ENCODE results near the gene CYP2F1.

The CYP2F1 gene

DNA sequence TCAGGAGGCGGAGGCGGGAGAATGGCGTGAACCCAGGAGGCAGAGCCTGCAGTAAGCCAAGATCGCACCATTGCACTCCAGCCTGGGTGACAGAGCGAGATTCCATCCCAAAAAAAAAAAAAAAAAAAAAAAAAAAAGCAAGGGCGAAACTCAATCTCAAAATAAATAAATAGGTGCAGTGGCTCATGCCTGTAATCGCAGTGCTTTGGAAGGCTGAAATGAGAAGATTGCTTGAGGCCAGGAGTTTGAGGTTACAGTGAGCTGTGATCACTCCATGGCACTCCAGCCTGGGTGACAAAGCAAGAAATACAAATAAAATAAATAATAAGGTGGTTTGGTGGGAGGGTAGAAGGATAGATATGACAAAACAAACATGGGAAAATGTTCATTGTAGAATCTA is 39.8 kb downstream of the CYP2F1 start:
- Histone ChIP-seq H3K36me3 (ENCODE audit: control insufficient read depth, insufficient read depth, low read length) (no peaks in the 10 kb centered on the region), H3K27me3 (ENCODE audit: control insufficient read depth, insufficient read depth, low read length) (no peaks in the 10 kb centered on the region), H3K9ac (ENCODE audit: low read depth, low read length) (no peak overlapping the region), H3K9me3 (ENCODE audit: control insufficient read depth, insufficient read depth, low read length) (peaks cover 9% of the 10 kb centered on the region; the same call in 1 of the 2 replicates), H3K27ac (ENCODE audit: low read depth, low read length) (no peak overlapping the region), H3K4me1 (ENCODE audit: control insufficient read depth, insufficient read depth, low read length) (no peaks in the 10 kb centered on the region), H3K4me3 (ENCODE audit: low read depth, low read length) (no peak overlapping the region)

DNA sequence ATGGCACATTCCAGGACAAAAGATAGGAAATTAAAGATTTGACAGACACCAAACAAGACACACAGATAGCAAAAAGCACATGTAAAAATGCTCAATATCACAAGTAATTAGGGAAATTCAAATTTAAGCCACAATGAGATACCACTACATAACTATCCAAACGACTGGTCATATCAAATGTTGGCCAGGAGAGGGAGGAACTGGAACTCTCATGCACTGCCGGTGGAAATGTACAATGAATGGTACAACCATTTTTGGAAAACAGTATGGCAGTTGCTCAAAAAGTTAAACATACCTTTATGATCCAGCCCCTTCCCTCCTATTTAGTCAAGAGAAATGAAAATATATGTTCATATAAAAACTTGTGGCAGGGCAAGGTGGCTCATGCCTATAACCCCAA is 42.0 kb downstream of the CYP2F1 start:
- Histone ChIP-seq H3K9me3 (ENCODE audit: control insufficient read depth, insufficient read depth, low read length) (peaks cover 9% of the 10 kb centered on the region; the same call in 1 of the 2 replicates), H3K27ac (ENCODE audit: low read depth, low read length) (no peak overlapping the region), H3K36me3 (ENCODE audit: control insufficient read depth, insufficient read depth, low read length) (no peaks in the 10 kb centered on the region), H3K4me1 (ENCODE audit: control insufficient read depth, insufficient read depth, low read length) (no peaks in the 10 kb centered on the region), H3K27me3 (ENCODE audit: control insufficient read depth, insufficient read depth, low read length) (no peaks in the 10 kb centered on the region), H3K4me3 (ENCODE audit: low read depth, low read length) (no peak overlapping the region), H3K9ac (ENCODE audit: low read depth, low read length) (no peak overlapping the region)

DNA sequence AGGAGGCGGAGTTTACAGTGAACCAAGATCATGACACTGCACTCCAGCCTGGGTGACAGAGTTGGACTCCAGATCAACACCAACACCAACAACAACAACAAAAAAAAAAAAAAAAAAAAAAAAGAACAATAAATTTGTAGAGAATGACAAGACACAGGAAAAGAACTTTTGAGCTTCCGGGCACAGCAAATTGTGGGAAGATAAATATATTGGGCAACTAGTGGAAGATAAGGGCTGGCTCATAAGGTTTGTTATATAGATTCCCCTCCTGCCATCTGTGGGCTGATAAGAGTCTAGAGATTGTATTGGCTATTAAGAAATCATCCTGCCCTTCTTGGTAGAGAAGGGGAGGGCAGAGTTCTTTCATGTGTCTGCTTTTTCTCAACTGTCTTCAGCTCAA is 45.6 kb downstream of the CYP2F1 start:
- no peak overlapping the region for H3K4me3 ChIP-seq (ENCODE audit: low read depth, low read length)
- no peaks in the 10 kb centered on the region for H3K4me1 ChIP-seq (ENCODE audit: control insufficient read depth, insufficient read depth, low read length)
- H3K27me3 ChIP-seq (ENCODE audit: control insufficient read depth, insufficient read depth, low read length) = no peaks in the 10 kb centered on the region
- H3K9me3 ChIP-seq (ENCODE audit: control insufficient read depth, insufficient read depth, low read length) = peaks cover 9% of the 10 kb centered on the region; the same call in 1 of the 2 replicates
- no peaks in the 10 kb centered on the region for H3K36me3 ChIP-seq (ENCODE audit: control insufficient read depth, insufficient read depth, low read length)
- H3K27ac ChIP-seq (ENCODE audit: low read depth, low read length) = no peak overlapping the region
- no peak overlapping the region for H3K9ac ChIP-seq (ENCODE audit: low read depth, low read length)

DNA sequence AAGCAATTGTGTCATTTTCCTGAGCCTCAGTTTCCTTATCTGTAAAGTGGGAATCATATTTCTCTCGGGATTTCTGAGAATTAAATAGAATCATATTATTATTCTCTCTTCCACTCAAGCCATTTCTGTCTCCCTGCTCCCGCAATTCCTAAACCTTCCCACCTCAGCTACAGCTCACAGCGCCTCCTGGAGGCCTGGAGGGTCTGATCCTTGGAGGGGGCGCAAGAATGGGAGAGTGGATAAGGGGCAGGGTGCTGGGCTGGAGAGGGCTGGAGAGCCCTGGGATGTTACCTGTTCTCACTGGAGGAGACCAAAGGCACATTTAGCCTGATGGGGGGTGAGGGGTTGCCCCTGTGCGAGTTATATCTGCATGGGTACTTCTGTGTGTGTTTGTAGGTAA is 47.7 kb downstream of the CYP2F1 start:
- Histone ChIP-seq H3K4me1 (ENCODE audit: control insufficient read depth, insufficient read depth, low read length) (no peaks in the 10 kb centered on the region), H3K9ac (ENCODE audit: low read depth, low read length) (no peak overlapping the region), H3K27ac (ENCODE audit: low read depth, low read length) (no peak overlapping the region), H3K9me3 (ENCODE audit: control insufficient read depth, insufficient read depth, low read length) (peaks cover 3% of the 10 kb centered on the region; the same call in 1 of the 2 replicates), H3K36me3 (ENCODE audit: control insufficient read depth, insufficient read depth, low read length) (no peaks in the 10 kb centered on the region), H3K4me3 (ENCODE audit: low read depth, low read length) (no peak overlapping the region), H3K27me3 (ENCODE audit: control insufficient read depth, insufficient read depth, low read length) (no peaks in the 10 kb centered on the region)

DNA sequence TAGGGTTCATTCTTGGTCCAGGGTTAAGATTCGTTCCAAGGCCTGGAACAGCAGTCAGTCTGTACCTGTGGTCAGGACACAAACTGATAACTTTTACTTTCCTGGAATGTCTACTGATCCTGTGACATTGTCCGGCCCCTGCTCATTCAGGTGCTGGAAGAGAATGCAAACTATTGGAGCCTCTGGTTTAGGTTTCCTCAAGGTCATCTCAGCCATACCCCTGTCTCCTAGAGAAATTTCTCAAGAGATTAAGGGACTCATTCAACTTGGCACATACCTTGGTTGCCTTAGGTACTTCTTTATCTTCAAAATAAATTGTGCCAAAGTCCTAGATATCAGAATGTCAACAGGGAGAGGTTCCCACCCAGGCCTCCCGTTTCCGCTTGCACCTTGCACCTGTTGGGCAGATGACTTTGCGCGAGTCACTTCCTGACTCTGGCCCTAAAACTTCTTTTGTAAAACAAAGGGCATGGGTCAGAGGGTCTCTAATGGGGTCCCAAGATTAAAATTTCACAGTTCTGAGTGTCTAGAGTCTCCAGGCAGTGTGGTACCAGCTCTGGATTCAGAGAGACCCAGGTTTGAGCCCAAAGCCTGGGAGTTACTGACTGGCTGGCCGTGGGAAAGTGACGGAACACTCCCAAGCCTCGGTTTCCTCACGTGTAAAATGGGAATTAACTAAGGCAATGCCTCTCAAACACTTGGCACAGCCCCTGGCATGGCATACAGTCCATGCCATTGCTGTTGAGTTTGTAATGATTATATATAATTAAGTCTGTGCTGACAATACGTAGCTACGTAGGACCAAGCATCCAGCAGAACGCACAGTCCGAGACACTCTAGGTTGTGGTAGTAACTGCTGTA is 52.9 kb downstream of the CYP2F1 start:
- Histone ChIP-seq H3K27me3 (ENCODE audit: control insufficient read depth, insufficient read depth, low read length) (no peaks in the 10 kb centered on the region), H3K9ac (ENCODE audit: low read depth, low read length) (no peak overlapping the region), H3K27ac (ENCODE audit: low read depth, low read length) (peak overlapping the region; percentile 10), H3K4me1 (ENCODE audit: control insufficient read depth, insufficient read depth, low read length) (no peaks in the 10 kb centered on the region), H3K36me3 (ENCODE audit: control insufficient read depth, insufficient read depth, low read length) (no peaks in the 10 kb centered on the region), H3K9me3 (ENCODE audit: control insufficient read depth, insufficient read depth, low read length) (no peaks in the 10 kb centered on the region), H3K4me3 (ENCODE audit: low read depth, low read length) (no peak overlapping the region)

DNA sequence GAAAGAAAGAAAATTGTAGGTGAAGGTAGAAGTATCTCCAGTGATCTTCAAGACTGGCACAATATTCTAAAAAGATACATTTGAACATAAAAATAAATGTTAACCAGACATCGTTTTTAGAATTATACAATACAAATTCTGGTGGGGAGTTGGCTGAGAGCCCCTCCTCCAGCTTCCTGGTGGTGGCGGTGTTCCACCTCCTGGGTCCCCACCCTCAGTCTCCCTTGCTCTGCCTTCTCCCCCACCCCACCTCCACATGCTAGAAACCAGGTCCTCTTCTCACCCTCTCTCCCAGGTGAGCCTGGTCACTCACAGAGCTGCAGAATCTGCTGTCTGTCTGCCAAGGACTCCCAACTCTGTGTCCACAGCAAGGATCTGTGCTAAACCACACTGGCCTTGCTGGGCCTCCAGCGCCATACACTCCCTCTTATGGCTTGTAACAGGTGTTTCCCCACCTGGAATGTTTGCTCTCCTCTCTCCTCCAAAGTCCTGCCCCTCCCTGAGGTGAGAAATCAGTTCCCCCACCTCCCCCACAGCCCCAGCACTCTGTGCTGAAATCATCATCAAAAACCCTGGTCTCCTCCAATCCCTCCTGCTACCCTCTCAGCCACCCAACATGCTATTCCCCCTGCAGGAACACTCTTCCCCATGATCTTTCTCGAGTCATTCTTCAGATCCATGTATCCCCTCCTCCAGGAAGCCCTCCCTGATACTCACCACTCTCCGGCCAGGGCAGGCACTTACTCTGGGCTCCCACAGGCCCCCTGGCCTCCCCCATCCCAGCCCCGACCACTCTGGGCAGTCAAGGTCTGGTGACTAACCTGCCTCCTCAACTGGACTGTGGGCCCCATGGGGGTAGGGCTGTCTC is 58.3 kb downstream of the CYP2F1 start:
- Histone ChIP-seq H3K36me3 (ENCODE audit: control insufficient read depth, insufficient read depth, low read length) (no peaks in the 10 kb centered on the region), H3K4me1 (ENCODE audit: control insufficient read depth, insufficient read depth, low read length) (peaks cover 8% of the 10 kb centered on the region), H3K9ac (ENCODE audit: low read depth, low read length) (no peak overlapping the region), H3K27me3 (ENCODE audit: control insufficient read depth, insufficient read depth, low read length) (no peaks in the 10 kb centered on the region), H3K27ac (ENCODE audit: low read depth, low read length) (no peak overlapping the region), H3K4me3 (ENCODE audit: low read depth, low read length) (no peak overlapping the region), H3K9me3 (ENCODE audit: control insufficient read depth, insufficient read depth, low read length) (no peaks in the 10 kb centered on the region)

DNA sequence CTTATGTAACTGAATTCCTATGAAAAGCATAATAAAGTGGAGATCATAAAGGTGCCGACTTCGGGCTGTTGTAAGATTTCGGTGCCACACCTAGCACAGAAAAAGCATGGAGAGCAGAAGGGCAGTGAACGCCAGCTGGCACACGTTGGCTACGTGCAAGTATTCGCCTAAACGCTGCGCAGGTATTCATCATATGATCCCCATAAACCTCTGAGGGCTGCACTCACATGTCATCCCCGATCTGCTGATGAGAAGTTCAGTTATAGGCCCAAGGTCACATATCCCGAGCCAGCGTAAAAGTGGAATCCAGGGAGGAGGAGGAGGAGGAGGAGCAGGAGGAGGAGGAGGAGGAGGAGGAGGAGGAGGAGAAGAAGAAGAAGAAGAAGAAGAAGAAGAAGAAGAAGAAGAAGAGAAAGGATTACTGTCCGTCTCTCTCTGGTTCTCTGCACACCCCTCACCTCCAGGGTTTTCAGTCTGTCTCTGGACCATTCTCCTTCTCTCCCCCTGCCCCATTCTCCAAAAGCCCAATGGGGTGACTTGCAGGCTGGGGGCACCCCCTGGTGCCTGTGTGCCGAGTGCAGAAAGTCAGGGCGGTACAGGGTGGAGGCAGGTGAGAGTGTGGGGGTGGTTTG is 60.2 kb downstream of the CYP2F1 start:
- no peak overlapping the region for H3K4me3 ChIP-seq (ENCODE audit: low read depth, low read length)
- peaks cover 8% of the 10 kb centered on the region for H3K4me1 ChIP-seq (ENCODE audit: control insufficient read depth, insufficient read depth, low read length)
- no peak overlapping the region for H3K27ac ChIP-seq (ENCODE audit: low read depth, low read length)

DNA sequence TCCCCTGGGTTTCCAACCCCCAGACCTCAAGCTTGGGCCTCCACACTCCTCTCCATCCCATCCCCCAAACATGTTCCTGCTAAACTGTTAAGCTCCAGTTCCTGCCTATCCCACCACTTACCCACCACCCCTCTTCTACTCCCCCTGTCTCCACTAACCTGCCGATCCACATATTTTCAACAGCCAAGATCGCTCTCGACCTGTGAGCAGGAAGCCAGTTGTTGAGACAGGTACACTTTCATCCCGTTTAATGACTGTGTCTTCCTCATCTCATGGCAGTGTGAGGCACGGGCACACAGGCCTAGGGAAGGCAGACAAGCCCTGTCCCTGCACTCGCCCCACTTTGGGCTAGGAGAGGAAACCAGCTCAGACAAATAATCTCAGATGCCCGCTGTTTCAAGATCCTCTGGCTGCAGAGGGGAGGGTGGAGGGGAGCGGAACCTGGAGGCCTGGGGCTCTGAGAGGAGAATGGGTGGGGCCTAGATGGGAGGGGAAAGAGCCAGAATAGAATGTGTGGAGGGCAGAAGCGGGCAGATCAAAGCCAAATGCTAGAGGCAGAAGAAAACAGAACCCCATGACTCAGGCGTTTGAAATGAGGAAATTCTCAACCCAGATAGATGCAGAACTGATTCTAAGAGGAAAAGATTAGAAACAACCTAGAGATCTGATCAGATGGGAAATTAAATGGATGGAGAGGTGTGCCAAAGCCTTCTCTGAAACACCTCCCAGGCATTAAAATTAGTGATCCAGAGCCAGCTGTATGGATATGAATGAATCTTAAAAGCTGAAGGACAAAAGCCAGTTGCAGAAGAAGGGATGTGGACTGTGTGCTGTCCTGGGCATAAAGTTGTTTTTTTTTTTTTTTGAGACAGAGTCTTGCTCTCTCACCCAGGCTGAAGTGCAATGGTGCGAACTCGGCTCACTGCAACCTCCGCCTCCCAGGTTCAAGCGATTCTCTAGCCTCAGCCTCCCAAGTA is 61.9 kb downstream of the CYP2F1 start:
- Histone ChIP-seq H3K9me3 (ENCODE audit: control insufficient read depth, insufficient read depth, low read length) (no peaks in the 10 kb centered on the region; the same call in 1 of the 2 replicates), H3K36me3 (ENCODE audit: control insufficient read depth, insufficient read depth, low read length) (no peaks in the 10 kb centered on the region), H3K4me3 (ENCODE audit: low read depth, low read length) (peak overlapping the region; percentile 48), H3K27me3 (ENCODE audit: control insufficient read depth, insufficient read depth, low read length) (no peaks in the 10 kb centered on the region), H3K9ac (ENCODE audit: low read depth, low read length) (peak overlapping the region; percentile 31; the same call in 1 of the 2 replicates), H3K4me1 (ENCODE audit: control insufficient read depth, insufficient read depth, low read length) (peaks cover 8% of the 10 kb centered on the region), H3K27ac (ENCODE audit: low read depth, low read length) (peak overlapping the region; percentile 97)

More for the DNA sequence above, 60.2 kb downstream of the CYP2F1 start:
- Histone ChIP-seq H3K9ac (ENCODE audit: low read depth, low read length) (no peak overlapping the region), H3K27me3 (ENCODE audit: control insufficient read depth, insufficient read depth, low read length) (no peaks in the 10 kb centered on the region), H3K9me3 (ENCODE audit: control insufficient read depth, insufficient read depth, low read length) (no peaks in the 10 kb centered on the region; the same call in 1 of the 2 replicates), H3K36me3 (ENCODE audit: control insufficient read depth, insufficient read depth, low read length) (no peaks in the 10 kb centered on the region)

All from HUES48 (cell line).